ENCODE results near the gene BBS9.

The BBS9 gene

DNA sequence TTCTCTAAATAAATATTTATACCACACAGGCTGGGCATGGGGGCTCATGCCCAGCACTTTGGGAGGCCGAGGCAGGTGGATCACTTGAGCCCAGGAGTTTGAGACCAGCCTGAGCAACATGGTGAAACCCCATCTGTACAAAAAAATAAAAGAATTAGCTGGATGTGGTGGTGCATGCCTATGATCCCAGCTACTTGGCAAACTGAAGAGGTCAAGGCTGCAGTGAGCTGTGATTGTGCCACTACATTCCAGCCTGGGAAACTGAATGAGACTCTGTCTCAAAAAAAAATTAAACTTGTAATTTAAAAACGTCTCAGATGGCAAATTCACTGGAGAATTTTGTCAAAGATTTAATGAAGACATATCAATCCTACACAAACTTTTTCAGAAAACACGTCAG, 498.4 kb downstream of the BBS9 start:
- no peak for DNase-seq

DNA sequence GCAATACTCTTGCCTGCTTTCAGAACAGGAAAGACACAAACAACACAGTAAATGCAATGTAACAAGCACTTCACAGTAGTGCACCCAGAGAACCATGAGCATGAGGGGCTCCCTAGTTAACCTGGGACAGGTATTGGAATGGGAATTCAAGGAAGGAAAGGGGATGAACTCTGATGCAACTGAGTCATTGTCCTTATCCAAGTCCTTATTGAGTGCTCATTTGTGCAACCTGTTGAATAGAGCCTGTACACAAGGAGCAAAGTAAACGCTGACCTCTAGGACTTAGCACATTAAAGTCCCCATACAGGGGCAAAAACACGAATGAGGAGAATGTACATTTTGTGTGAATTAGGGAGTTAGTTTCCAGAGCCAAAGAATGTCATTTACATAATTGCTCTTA, 499.5 kb downstream of the BBS9 start:
- no peak for DNase-seq

DNA sequence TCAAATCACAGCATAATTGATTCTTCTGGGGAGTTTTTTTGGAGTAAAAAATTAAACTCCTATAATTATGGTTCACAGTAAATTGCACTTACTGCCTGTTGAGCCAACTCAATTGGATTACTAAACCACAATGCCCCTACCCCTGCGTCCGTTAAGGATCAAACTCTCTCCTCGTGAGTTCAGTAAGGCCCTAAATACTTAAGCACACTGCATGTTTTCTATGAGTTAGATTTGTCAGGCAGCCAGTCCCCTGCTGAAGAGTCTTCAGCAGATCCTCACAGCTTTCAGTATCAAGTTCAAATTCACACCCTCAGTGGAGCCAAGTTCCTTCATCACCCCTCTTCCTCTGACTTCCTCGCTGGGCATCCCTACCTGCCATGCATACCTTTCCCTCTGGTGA, 501.0 kb downstream of the BBS9 start:
- DNase-seq = peak; percentile 72

DNA sequence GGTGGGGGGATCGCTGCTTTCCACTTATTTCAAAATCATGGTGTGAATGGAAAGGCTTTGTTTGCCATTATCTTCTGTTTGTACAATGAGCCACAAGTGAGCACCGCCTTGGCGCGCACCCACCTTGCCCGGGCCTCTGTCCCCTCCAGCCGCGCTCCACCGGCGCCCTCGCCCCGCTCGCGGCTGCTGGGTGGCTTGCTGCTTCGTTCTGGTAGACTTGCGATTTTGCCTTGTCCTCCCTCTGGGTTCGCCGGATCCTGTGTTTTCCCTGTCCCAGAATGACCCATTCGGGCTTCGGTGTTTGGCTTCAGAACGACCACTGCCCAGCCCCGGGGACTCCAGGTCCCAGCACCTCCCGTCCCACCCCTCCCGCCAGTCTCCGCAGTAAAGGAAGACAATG, 503.0 kb downstream of the BBS9 start:
- DNase-seq = no peak

DNA sequence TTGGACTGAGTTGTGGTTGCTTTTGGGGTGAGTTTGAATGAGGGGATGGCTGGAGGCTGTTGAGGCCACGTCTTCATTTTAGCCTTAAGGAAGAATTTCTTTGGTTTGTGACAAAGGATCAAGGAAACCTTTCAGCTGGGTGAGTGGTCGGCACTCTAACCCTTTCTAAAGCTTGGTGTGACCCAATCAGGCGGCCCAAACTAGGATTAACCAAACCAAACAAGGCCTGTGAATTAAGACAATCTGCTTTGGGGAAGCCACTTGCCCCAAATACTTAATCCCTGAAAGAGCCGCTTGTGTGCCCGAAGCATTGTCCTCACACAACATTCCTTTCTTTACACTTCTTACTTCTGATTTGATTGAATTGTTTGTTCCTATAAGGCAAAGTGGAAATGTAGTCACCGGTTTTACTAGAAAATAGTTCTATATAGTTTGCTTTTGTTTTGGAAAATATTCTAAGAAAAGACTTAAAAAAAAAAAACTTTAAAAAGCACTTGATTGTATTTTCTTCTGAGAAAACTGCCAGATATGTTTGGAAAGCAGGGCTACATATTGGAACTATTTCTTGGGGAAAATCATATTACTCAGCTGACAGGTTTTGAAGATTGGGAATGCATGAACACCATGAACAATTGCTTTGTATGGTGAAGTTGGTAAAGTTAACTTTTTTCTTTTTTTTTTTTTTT, 503.6 kb downstream of the BBS9 start:
- peak; percentile 64 for DNase-seq

DNA sequence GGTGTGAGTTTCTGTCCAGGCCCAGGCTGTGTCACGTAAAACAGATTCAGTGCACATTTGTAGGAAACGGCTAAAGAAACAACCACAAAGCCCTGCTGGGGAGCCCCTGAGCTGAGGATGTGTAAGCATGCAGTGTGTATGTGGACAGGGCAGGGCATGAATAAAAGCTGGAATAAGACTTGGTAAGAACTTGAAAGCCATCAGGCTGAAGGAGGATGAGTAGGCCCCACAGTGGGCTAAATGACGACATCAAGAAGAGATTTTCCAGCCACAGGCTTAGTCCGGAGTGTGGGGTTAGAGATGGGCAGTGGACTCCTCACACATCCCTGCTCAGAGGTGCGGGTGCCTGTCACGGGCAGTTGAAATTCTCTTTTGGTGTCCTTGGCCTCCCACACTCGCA, 505.2 kb downstream of the BBS9 start:
- no peak for DNase-seq

DNA sequence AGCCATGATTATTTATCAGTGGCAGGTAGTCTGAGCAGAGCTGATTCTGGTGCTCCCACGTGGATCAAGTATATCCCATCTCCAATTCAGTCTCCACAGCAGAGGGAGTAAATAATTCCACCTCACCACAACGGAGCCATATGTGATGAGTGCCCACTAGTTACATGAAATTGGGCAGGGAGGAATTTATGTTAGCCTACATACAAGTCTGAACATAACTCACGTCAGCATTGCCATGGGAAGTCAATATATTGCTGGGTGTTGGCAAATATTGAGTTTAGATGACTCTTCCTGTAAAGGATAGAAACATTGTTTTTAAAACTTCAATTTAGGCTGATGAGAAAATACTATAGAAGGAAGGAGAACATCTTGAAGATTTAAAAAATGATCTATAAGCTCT, 507.0 kb downstream of the BBS9 start:
- DNase-seq = no peak

DNA sequence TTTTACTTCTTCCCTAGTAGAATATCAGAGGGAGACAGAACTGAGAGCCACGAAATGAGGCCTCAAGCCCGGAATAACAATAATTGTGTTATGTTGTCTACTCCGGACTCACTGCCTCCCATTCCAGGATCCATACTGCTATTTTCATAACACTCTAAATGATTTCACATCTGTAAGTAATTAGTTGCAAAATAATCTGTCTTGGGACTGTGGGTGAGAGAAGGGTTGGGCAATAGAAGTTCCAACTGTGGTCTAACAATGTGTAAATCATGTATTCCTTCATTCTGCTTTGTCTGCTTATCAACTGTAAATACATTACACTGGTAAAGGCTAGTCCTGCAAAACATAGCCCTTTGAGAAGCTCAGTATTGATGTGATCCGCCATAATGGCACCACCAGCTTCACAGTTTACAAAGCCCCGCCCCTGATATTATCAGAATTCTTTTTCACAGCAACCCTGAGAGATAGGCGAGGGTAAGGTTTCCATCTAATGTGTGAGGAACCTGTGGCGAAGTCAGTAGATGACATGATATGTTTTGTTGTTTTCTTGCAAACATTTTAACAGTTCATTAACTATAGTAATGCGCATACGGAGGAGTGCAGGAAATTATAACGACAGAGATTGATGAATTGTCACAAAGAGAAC, 510.3 kb downstream of the BBS9 start:
- no peak for DNase-seq

DNA sequence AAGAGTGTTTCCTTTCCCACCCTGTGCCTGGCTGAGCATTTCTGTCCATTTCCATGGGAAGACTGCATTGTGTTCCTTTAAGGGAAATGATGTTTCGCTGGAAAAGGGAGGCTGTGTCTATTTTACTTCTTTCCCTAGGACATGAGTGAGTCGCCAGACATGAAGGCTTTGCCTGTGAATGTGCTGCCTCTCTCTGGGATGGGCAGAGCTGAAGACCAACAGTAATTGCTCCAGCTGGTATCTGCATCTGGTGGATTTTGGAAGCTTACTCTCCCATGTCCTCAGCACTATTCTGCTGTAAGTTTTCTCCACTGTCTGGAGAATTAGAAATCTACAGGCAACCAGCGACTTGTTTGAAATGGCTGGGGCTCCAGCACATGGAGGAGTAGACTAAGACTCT, 511.4 kb downstream of the BBS9 start:
- no peak for DNase-seq

DNA sequence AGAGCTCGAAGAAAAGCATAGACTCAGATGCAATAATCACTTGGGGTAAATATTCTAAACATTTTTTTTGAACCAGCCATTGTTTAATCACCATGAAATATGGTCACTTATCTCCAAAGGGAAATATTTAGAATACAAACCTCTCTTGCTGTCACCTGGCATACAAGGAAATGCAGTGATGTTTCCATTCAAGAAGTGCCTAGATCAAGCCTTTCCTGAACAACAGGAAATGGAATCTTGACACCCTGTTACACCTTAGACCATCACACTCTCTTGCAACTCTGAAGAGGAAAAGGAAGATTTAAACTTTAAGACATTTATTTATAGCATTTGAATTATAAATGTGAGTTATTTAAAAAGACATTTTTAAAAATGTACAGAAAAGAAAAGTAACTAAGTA, 512.9 kb downstream of the BBS9 start:
- DNase-seq = no peak

DNA sequence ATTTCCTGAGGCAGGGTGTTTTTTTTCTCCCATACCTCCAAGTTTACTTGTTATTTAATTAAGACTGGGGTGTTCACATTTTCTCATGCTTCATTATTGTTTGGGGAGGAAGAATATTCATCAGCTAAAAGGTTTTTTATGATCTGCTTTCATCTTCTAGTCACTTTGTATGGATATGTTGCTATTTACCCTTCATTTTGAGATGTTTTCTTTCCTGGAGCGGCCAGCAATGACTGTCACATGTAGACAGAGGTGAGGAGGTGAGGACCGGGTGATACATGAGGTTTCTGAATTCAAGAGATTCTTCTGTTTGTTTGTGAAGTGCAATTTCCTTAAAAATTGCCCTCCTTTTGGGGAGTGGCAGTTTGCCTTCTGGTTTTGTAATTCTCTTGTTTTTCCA, 514.2 kb downstream of the BBS9 start:
- no peak for DNase-seq

DNA sequence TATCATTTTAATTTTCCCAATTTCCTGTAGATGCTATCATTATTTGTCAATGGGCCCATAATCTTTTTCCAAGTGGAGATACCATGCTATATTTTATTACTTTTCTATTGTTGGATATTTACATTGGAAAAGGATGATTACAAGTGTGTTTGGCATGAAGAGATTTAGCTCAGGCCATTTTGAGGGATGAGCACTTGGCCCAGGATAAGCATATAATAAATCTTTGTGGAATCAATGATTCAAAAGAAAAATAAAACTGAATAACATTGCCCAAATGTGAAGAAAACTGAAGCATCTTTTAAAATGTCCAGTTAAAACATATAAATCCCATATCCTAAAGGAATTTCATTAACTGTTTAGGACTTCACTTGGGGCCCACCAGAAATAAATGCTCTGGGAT, 515.1 kb downstream of the BBS9 start:
- DNase-seq = no peak

DNA sequence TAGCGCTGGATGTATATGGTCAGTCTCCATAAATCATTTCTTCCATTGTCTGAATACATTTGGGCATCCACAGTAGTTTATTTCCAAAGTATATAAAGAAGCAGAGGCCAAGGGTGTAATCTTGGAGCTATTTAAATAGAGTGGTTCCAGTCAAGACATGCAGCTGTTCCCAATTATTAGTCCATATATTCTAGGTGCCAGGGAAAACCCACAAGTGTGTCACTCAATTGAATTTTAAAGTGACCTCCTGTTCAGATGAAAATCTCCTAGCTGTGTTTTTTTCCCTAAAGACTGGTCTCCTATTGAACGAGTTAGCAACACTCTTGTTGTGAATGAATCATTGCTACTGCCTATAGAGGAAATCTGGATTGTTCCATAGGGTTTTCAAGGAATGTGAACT, 515.7 kb downstream of the BBS9 start:
- no peak for DNase-seq

DNA sequence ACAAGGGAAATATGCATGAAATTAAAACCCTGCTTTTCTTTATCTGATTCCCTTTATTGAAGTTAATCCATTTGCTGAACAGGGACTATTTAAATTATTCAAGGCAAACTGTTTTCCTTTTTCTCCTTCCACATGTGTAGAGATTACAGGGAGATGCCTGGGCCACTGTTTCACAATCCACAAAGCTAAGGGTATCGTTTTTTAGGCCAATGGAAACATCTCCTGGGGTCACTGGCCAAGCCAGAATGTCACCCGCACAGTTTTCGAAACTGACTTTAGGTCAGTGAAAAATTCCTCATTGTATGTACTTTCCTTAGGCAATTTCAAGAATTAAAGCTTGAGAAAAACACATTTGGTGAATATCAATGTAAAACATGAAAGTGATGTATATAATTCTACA, 516.8 kb downstream of the BBS9 start:
- DNase-seq = no peak

DNA sequence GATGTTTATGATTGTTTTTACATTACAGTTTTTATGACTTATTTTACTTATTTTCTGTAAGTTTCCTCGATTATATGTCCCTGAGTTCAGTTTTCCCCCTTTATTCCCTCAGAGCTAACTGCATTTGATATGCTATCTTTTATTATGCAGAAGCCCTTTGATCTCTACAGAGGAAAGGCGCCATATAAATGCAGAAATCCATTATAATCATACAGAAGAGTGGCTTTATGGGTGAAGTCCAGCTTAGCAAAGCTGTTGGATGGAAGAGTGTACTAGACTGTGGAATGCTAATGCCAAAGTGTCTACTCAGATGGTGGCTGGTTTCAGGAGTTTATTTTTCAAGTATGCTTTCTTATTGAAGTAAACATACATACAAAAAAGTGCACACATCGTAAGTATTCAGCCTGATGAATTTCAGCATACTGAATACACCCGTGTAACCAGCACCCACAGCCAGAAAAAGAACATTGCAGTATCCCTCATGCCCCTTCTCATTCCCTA, 517.6 kb downstream of the BBS9 start:
- no peak for DNase-seq

DNA sequence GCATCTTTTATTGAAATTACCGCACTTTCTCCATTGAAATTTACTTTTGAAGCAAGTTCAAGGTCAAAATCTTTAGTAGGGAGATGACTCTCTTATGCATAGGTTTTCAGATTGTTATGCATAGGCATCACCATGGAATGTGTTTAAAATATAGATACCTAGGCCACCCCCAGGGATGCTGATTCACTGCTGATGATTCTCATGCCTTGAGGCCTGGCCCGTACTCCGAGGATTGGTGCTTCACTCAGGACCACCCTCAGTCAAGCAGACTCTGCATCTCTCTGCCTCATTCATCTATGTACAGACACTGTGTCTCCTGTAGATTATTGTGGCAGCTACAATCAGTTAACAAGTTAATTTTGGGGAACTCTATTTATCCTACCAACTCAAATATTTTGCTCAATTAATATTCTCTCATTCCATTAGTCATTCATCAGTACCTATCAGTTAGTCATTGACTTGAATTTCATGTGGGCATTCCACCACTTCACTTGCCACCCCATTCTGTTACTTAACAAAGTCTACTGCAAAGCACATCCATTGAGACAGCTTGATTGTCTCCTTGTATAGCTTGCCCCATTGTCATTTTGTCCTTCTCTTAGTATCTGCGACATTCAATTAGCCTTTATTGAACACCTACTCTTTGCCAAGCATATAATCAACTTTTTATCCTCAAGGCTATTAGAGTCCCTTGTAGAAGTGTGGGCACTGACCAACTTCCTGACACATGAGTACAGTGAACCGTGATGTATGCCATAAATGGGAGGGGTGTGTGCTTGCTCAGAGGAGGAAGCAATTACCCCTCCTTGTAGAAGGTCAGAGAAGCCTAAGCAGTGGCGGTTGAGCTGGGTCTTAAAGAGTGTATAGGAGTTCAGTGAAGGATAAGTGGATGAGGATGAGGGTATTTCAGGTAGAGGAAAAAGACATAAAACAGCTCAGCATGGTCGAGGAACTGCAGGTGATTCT, 520.4 kb downstream of the BBS9 start:
- no peak for DNase-seq

DNA sequence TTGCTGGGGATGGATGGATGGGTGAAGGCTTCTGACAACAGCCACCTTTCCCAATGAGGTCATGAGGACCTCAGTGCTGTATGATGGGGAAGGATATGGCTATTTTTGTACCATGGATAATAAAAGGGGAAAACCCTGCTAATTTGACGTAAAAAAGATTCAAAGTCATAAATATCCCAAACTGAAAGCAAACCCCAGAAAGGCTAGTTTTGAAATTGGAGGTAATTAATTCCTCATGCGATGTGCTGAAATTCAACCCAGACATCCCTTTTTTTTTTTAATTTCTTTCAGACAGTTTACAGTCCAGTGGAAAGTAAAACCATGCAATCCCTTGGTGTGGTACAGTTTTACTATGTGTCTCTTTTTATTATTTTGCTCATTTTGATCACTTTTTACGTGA, 521.5 kb downstream of the BBS9 start:
- DNase-seq = no peak

DNA sequence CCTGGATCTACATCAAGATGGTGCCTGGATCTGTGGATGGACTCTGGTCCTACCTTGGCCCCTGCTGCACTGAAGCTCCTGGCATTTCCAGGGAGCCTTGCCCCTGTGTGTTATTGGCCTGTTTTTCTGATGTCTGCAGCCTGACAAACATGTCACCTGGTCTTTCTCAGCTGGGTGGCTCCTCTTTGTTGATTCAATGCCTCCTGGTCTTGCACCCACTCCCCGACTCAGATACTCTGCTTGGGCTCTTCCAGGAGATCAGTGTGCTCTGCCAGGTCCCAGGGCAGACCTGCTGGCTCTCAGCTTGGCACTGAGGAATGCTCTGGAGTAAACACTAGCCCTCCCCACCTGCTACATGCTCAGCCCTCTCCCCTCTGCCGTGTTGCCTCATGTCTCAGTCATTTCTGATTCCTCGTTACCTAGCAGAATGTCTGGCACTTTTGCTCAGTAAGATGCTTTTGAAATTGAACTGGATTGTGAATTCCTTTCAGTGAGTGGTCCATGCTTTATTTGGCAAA, 522.7 kb downstream of the BBS9 start:
- DNase-seq = no peak

DNA sequence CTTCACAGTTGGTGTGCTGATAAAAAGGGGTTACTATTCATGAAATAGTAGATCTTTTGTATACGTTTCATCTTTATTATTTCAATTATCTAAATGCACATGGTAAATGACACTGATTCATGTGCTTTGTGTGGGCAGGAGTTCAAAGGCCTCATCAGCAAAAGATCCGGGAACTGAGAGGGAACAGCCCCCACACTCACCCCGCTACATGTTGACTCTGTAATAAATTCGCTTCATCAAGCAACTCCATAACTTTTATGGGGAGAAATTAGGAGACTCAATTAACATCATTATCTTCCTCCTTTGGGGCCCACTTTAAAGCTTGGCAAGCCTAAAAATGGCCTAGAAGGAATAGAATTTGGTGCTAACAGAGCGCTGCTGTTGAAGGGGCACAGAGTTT, 525.3 kb downstream of the BBS9 start:
- no peak for DNase-seq

All from NCI-H82 (cell line).